Bronchial epithelial cell (primary cell): ENCODE results near the gene RNF115. TPM values are rescaled to one million over a fixed set of nuclear protein-coding genes. Genes with fewer than 3 reads are reported as not detected.

Experiments
- DNase-seq: peaks from one replicate; pipeline ENCODE4 v3.0.0-alpha.2; 2010; ENCODE audit warnings: low read depth
- FAIRE-seq: peaks from 2 replicates; lab custom pipeline; 2011; peaks lifted over from hg19 to GRCh38; lab: Jason Lieb, UNC
- H3K27me3 ChIP-seq: 2 replicates; pipeline ENCODE4 v1.5.1; 2011; ENCODE audit warnings: low read length; ENCODE audit not compliant: control insufficient read depth, insufficient read depth
- H3K36me3 ChIP-seq: 2 replicates; pipeline ENCODE4 v1.5.1; 2011; ENCODE audit warnings: low read length; ENCODE audit not compliant: control insufficient read depth, insufficient read depth
- H3K4me3 ChIP-seq: 2 replicates; pipeline ENCODE4 v1.5.1; 2011; ENCODE audit warnings: mild to moderate bottlenecking, low read depth, low read length, control low read depth
- total RNA-seq: library from RNA; depleted of rRNA; stranded (reverse); fragments of >200 nt; gene quantifications from 2 replicates; pipeline ENCODE4 v1.2.1, GENCODE V29; 2014
- TF ChIP-seq, protein P1 (sequence below): IDR thresholded peaks from 2 replicates; pipeline ENCODE4 v1.5.1; 2011; ENCODE audit warnings: mild to moderate bottlenecking, moderate library complexity, low read length, control low read depth, inconsistent platforms; ENCODE audit not compliant: insufficient read depth, severe bottlenecking

RNF115 gene
- total RNA-seq, 1 donor from 2014 or later = 9.0 TPM

DNA sequence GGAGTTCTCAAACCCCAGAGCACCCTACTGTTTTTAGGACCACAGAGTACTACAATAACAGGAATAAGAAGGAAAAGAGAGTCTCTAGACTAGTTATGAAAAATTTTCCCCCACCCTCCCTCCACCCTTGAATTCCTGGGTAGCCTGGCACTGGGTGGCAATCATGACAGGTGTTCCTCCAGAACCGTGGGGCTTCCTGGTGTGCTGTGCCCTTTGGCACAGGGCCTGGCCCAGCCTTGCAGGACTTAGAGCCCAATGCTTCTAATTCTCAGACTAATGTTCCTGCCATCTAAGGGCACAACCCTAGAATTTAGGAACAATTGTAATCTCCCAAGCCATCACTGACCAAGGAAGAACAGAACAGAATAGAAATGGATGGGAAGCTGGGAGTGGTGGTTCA lies 106.1 kb downstream of the RNF115 start:
- FAIRE-seq (no peak), DNase-seq (no peak)
- Histone ChIP-seq H3K4me3 (no peak overlapping the region), H3K27me3 (no peaks in the 10 kb centered on the region), H3K36me3 (no peaks in the 10 kb centered on the region)
- TF ChIP-seq, protein P1, sequence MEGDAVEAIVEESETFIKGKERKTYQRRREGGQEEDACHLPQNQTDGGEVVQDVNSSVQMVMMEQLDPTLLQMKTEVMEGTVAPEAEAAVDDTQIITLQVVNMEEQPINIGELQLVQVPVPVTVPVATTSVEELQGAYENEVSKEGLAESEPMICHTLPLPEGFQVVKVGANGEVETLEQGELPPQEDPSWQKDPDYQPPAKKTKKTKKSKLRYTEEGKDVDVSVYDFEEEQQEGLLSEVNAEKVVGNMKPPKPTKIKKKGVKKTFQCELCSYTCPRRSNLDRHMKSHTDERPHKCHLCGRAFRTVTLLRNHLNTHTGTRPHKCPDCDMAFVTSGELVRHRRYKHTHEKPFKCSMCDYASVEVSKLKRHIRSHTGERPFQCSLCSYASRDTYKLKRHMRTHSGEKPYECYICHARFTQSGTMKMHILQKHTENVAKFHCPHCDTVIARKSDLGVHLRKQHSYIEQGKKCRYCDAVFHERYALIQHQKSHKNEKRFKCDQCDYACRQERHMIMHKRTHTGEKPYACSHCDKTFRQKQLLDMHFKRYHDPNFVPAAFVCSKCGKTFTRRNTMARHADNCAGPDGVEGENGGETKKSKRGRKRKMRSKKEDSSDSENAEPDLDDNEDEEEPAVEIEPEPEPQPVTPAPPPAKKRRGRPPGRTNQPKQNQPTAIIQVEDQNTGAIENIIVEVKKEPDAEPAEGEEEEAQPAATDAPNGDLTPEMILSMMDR = no peak

GRCh38 chr1:145716641-145717345 lies 107.1 kb downstream of the RNF115 start:
- DNase-seq (no peak), FAIRE-seq (no peak)
- Histone ChIP-seq H3K4me3 (no peak overlapping the region), H3K27me3 (no peaks in the 10 kb centered on the region), H3K36me3 (no peaks in the 10 kb centered on the region)
- TF ChIP-seq, protein P1 = no peak

DNA sequence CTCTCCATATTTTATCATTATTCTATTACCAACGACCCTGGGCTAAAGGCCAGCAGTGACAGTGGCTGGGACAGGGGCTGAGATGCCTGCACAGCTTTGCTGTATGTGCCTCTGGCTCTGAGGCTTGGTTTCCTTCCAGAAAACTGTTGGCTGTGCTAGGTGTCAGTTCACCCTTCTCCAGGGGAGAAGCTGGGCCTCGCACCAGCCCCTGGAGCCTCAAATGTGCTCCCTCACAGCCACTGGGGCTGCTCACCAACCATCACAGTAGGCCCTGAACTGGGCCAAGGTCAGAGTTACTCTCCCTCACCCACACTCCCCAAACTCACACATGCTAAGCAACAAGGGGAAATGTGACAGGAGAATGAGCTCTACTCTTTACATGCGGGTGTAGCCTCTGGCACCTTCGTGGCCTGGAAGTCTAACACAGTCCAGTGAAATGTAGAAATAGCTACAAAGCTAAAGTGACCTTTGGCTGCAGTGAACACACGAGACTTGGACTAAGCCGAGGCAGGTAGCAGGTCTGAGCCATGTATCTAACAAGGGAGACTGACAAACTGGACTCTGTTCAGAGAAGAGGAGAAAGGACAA lies 109.3 kb downstream of the RNF115 start:
- TF ChIP-seq, protein P1 = no peak
- no peak for DNase-seq
- no peak for FAIRE-seq
- Histone ChIP-seq H3K36me3 (no peaks in the 10 kb centered on the region), H3K4me3 (no peak overlapping the region), H3K27me3 (no peaks in the 10 kb centered on the region)

DNA sequence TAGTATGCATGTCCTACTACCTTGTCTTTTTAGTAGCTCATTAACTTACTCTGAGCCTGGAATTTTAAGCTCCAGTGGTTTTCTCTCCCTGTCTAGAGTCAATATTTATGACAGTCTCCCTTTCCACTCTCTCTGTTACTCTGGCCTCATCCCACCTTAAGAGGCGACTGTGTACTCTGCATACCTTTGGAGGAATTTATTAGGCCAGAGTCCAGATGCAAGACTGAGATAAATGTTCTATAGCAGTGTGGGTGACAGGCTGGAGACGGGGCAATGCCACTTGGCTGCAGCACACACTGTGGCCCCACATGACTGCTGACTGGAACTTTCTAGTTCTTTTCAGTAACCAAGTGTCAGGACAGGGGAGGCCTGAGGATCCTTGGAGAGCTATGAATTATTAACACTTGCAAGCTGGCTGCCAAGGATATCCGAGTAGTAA lies 112.7 kb downstream of the RNF115 start:
- no peaks in the 10 kb centered on the region for H3K27me3 ChIP-seq
- DNase-seq = no peak
- TF ChIP-seq, protein P1 = no peak
- FAIRE-seq = no peak
- H3K36me3 ChIP-seq = no peaks in the 10 kb centered on the region
- no peak overlapping the region for H3K4me3 ChIP-seq

DNA sequence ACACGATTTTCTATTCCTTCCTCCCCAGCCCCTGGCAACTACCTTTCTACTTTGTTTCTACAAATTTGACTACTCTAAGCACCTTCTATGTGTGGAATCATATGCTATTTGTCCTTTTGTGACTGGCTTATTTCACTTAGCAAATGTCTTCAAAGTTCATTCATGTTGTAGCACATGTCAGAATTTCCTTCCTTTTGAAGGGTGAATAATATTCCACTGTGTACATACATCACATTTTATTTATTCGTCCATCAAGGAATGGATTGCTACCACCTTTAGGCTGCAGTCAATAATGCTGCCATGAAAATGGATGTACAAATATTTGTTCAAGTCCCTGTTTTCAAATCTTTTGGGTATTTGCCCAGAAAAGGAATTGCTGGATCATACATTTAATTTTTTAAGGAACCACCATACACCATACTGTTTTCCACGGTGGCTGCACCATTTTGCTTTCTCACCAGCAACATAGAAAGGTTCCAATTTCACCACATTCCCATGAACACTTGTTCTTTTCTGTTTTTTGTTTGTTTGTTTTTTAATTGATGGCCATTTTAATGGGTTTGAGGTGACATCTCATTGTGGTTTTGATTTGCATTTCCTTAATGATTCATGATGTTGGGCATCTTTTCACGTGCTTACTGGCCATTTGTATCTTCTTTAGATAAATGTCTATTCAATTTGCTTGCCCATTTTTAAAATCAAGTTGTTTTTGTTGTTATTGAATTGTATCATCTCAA lies 113.4 kb downstream of the RNF115 start:
- TF ChIP-seq, protein P1 = no peak
- FAIRE-seq (no peak), DNase-seq (no peak)
- no peak overlapping the region for H3K4me3 ChIP-seq
- no peaks in the 10 kb centered on the region for H3K36me3 ChIP-seq
- no peaks in the 10 kb centered on the region for H3K27me3 ChIP-seq
